GM12865 (cell line): ENCODE data around the gene IRF2.

Source experiments
- DNase-seq: peaks from one replicate; pipeline ENCODE4 v3.0.0; 2010; ENCODE audit warnings: low read depth
- H3K4me3 ChIP-seq: 2 replicates; pipeline ENCODE4 v1.5.1; 2011; ENCODE audit warnings: mild to moderate bottlenecking, low read depth, low read length, control low read depth
- CTCF ChIP-seq: IDR thresholded peaks from 2 replicates; pipeline ENCODE4 v1.5.1; 2011; ENCODE audit warnings: low read length, control low read depth, low read depth, inconsistent platforms; ENCODE audit not compliant: insufficient read depth; ENCODE audit errors: missing control alignments

The IRF2 gene

GRCh38 chr4:184356366-184356765 is 118.0 kb downstream of the IRF2 start:
- TF ChIP-seq CTCF: no peak
- no peak for DNase-seq
- H3K4me3 ChIP-seq: no peak overlapping the region

- no peak for TF ChIP-seq CTCF
- no peak for DNase-seq
- H3K4me3 ChIP-seq: no peak overlapping the region
These were observed 118.5 kb downstream of the IRF2 start for GRCh38 chr4:184355857-184356256.

GRCh38 chr4:184355111-184355604 is 119.2 kb downstream of the IRF2 start:
- no peak for TF ChIP-seq CTCF
- H3K4me3 ChIP-seq: no peak overlapping the region
- peak; percentile 85 for DNase-seq

GRCh38 chr4:184352891-184353290 is 121.5 kb downstream of the IRF2 start:
- DNase-seq: peak; percentile 47
- H3K4me3 ChIP-seq: peak overlapping the region; percentile 64
- TF ChIP-seq CTCF: no peak

- DNase-seq: peak; percentile 53
- peak overlapping the region; percentile 64 for H3K4me3 ChIP-seq
- no peak for TF ChIP-seq CTCF
These were observed 122.5 kb downstream of the IRF2 start for GRCh38 chr4:184351560-184352451.

- DNase-seq: no peak
- TF ChIP-seq CTCF: no peak
- H3K4me3 ChIP-seq: peak overlapping the region; percentile 64
These were observed 123.4 kb downstream of the IRF2 start for GRCh38 chr4:184350964-184351363.
